DMS53 treated with DMSO at 0.1 percent for 48 hours (cell line): ENCODE data around the gene ATAD2B.

ENCODE experiments used
- DNase-seq: peaks from one replicate; lab custom pipeline; 2025; ENCODE audit not compliant: unreplicated experiment; lab: John Stamatoyannopoulos, UW

The ATAD2B gene

GRCh38 chr2:23838581-23838980 is 88.3 kb downstream of the ATAD2B start:
- no peak for DNase-seq

GRCh38 chr2:23837871-23838270 is 89.1 kb downstream of the ATAD2B start:
- DNase-seq = no peak

- no peak for DNase-seq
These were observed 89.9 kb downstream of the ATAD2B start for GRCh38 chr2:23836971-23837565.

GRCh38 chr2:23836505-23836904 is 90.4 kb downstream of the ATAD2B start:
- no peak for DNase-seq

GRCh38 chr2:23835988-23836387 is 90.9 kb downstream of the ATAD2B start:
- DNase-seq = no peak

- no peak for DNase-seq
These were observed 91.5 kb downstream of the ATAD2B start for GRCh38 chr2:23835423-23835822.

- DNase-seq = no peak
These were observed 97.9 kb downstream of the ATAD2B start for GRCh38 chr2:23828986-23829385.

- no peak for DNase-seq
These were observed 98.5 kb downstream of the ATAD2B start for GRCh38 chr2:23828256-23828980.

- no peak for DNase-seq
These were observed 99.6 kb downstream of the ATAD2B start for GRCh38 chr2:23827287-23827686.

GRCh38 chr2:23826771-23827170 is 100.2 kb downstream of the ATAD2B start:
- no peak for DNase-seq

GRCh38 chr2:23826040-23826439 is 100.9 kb downstream of the ATAD2B start:
- DNase-seq = no peak

- peak; percentile 11 for DNase-seq
These were observed 102.1 kb downstream of the ATAD2B start for GRCh38 chr2:23824777-23825212.

- no peak for DNase-seq
These were observed 103.1 kb downstream of the ATAD2B start for GRCh38 chr2:23823863-23824262.

GRCh38 chr2:23814963-23815362 is 112.0 kb downstream of the ATAD2B start:
- no peak for DNase-seq

GRCh38 chr2:23813438-23813837 is 113.5 kb downstream of the ATAD2B start:
- DNase-seq = no peak

- no peak for DNase-seq
These were observed 117.8 kb downstream of the ATAD2B start for GRCh38 chr2:23809150-23809549.

- DNase-seq = no peak
These were observed 120.2 kb downstream of the ATAD2B start for GRCh38 chr2:23806665-23807249.

GRCh38 chr2:23806201-23806600 is 120.7 kb downstream of the ATAD2B start:
- DNase-seq = no peak

GRCh38 chr2:23803965-23804542 is 122.9 kb downstream of the ATAD2B start:
- no peak for DNase-seq

- DNase-seq = no peak
These were observed 123.5 kb downstream of the ATAD2B start for GRCh38 chr2:23803264-23803964.

GRCh38 chr2:23801396-23801795 is 125.5 kb downstream of the ATAD2B start:
- DNase-seq = no peak
